ENCODE measurements around the gene XPNPEP3.

XPNPEP3 gene

GRCh38 chr22:40853961-40854360, 3.0 kb upstream of the XPNPEP3 start:
- WGBS (ENCODE audit: extremely low coverage, insufficient coverage, insufficient read length), result no CpG with 5 or more reads among the region's 3 CpGs
- Histone ChIP-seq H2BK120ac (ENCODE audit: insufficient read depth, low read length, poor library complexity) (no peak overlapping the region), H3K4me3 (ENCODE audit: low read depth, low read length) (no peak overlapping the region), H2AFZ (ENCODE audit: insufficient read depth, low read length, poor library complexity) (no peak overlapping the region), H3K27me3 (ENCODE audit: insufficient read depth, low read length) (no peaks in the 10 kb centered on the region), H3K79me2 (ENCODE audit: control insufficient read depth, insufficient read depth, low read length, poor library complexity) (peaks cover 27% of the 10 kb centered on the region), H3K36me3 (ENCODE audit: control insufficient read depth in 1 of 2, insufficient read depth in 2 of 2, low read length in 2 of 2) (peaks cover 10% of the 10 kb centered on the region in 2 experiments), H3K18ac (ENCODE audit: low read length) (no peak overlapping the region), H3K14ac (ENCODE audit: low read length) (no peak overlapping the region), H3K23ac (ENCODE audit: low read length) (no peak overlapping the region), H2BK12ac (ENCODE audit: low read length) (no peak overlapping the region), H3K9me3 (ENCODE audit: insufficient read depth, low read depth, low read length) (no peaks in the 10 kb centered on the region), H3K4me2 (ENCODE audit: low read length) (peak overlapping the region; percentile 33), H2BK5ac (ENCODE audit: low read depth, low read length, poor library complexity) (no peak overlapping the region), H4K8ac (ENCODE audit: low read depth, low read length) (no peak overlapping the region), H2AK5ac (ENCODE audit: low read length) (no peak overlapping the region), H3K4ac (ENCODE audit: low read depth, low read length) (peak overlapping the region; percentile 98), H4K91ac (ENCODE audit: low read depth, low read length) (no peak overlapping the region), H4K12ac (ENCODE audit: low read depth, low read length) (no peak overlapping the region), H3K9ac (ENCODE audit: low read length) (no peak overlapping the region), H3K27ac (ENCODE audit: low read depth, low read length) (no peak overlapping the region), H3K4me1 (ENCODE audit: control insufficient read depth in 1 of 2, insufficient read depth in 2 of 2, low read length in 2 of 2) (peaks cover 7 to 8% of the 10 kb centered on the region in 2 experiments), H3K79me1 (ENCODE audit: low read length) (peaks cover 13% of the 10 kb centered on the region)
- DNase-seq, result no peak

DNA sequence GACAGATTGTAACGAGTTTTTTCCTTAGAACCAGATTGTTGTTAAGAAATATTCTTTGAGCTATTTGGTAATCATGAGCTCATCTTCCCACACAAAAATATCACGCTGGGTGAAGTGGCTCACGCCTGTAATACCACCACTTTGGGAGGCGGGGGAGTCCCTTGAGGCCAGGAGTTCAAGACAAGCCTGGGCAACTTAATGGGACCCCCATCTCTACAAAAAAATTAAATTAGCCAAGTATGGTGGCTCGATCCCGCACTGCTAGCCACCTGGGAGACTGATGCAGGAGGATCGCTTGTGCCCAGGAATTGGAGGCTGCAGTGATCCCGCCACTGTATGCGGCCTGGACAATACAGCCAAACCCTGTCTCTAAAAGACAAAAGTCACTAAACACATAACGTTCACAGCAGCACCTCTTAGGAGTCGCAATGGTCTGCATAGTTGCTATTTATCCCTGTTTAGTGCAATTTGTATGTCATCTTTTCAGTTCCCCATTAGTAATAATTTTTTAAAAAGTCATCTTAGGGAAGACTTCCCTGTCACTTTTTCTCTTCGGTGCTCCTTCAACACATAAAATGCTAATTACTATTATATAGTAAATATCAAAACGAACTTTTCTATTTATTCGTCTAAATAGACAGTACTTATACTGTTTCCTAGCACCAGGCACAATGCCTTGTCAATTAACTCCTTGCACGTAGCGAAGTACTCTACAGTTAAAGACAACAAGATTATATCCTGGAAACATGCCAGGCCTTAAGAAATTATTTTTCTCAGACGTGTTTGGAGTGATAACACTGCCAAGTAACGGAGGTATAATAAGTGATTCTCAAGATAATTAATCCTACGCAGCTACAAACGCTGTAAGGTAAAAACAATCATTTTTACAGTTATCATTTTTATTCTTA, 1.6 kb upstream of the XPNPEP3 start:
- Histone ChIP-seq H4K91ac (ENCODE audit: low read depth, low read length) (no peak overlapping the region), H4K12ac (ENCODE audit: low read depth, low read length) (no peak overlapping the region), H3K9ac (ENCODE audit: low read length) (peak overlapping the region; percentile 70), H3K36me3 (ENCODE audit: control insufficient read depth in 1 of 2, insufficient read depth in 2 of 2, low read length in 2 of 2) (peaks cover 2% of the 10 kb centered on the region in 2 experiments), H4K8ac (ENCODE audit: low read depth, low read length) (no peak overlapping the region), H2AFZ (ENCODE audit: insufficient read depth, low read length, poor library complexity) (no peak overlapping the region), H3K14ac (ENCODE audit: low read length) (no peak overlapping the region), H3K4me3 (ENCODE audit: low read depth, low read length) (peak overlapping the region; percentile 30), H3K4ac (ENCODE audit: low read depth, low read length) (peak overlapping the region; percentile 88), H2BK120ac (ENCODE audit: insufficient read depth, low read length, poor library complexity) (no peak overlapping the region), H3K4me1 (ENCODE audit: control insufficient read depth in 1 of 2, insufficient read depth in 2 of 2, low read length in 2 of 2) (peaks cover 7 to 8% of the 10 kb centered on the region in 2 experiments), H3K79me2 (ENCODE audit: control insufficient read depth, insufficient read depth, low read length, poor library complexity) (peaks cover 27% of the 10 kb centered on the region), H3K9me3 (ENCODE audit: insufficient read depth, low read depth, low read length) (no peaks in the 10 kb centered on the region), H3K4me2 (ENCODE audit: low read length) (peak overlapping the region; percentile 88), H2BK5ac (ENCODE audit: low read depth, low read length, poor library complexity) (no peak overlapping the region), H2AK5ac (ENCODE audit: low read length) (no peak overlapping the region), H3K27ac (ENCODE audit: low read depth, low read length) (no peak overlapping the region), H3K79me1 (ENCODE audit: low read length) (peaks cover 13% of the 10 kb centered on the region), H3K27me3 (ENCODE audit: insufficient read depth, low read length) (no peaks in the 10 kb centered on the region), H3K23ac (ENCODE audit: low read length) (no peak overlapping the region), H2BK12ac (ENCODE audit: low read length) (no peak overlapping the region), H3K18ac (ENCODE audit: low read length) (no peak overlapping the region)
- no peak for DNase-seq
- WGBS (ENCODE audit: extremely low coverage, insufficient coverage, insufficient read length), result no CpG with 5 or more reads among the region's 20 CpGs

GRCh38 chr22:40855979-40856512, 902 bp upstream of the XPNPEP3 start:
- Histone ChIP-seq H3K79me1 (ENCODE audit: low read length) (peaks cover 13% of the 10 kb centered on the region), H3K23ac (ENCODE audit: low read length) (peak overlapping the region; percentile 38), H2BK120ac (ENCODE audit: insufficient read depth, low read length, poor library complexity) (peak overlapping the region; percentile 69), H3K9me3 (ENCODE audit: insufficient read depth, low read depth, low read length) (no peaks in the 10 kb centered on the region), H2BK12ac (ENCODE audit: low read length) (no peak overlapping the region), H3K4me3 (ENCODE audit: low read depth, low read length) (peak overlapping the region; percentile 98), H3K4ac (ENCODE audit: low read depth, low read length) (peak overlapping the region; percentile 100), H3K27me3 (ENCODE audit: insufficient read depth, low read length) (no peaks in the 10 kb centered on the region), H3K79me2 (ENCODE audit: control insufficient read depth, insufficient read depth, low read length, poor library complexity) (peaks cover 27% of the 10 kb centered on the region), H2AFZ (ENCODE audit: insufficient read depth, low read length, poor library complexity) (peak overlapping the region; percentile 42), H3K18ac (ENCODE audit: low read length) (peak overlapping the region; percentile 88), H3K27ac (ENCODE audit: low read depth, low read length) (peak overlapping the region; percentile 67), H2AK5ac (ENCODE audit: low read length) (peak overlapping the region; percentile 91), H3K14ac (ENCODE audit: low read length) (peak overlapping the region; percentile 97), H2BK5ac (ENCODE audit: low read depth, low read length, poor library complexity) (peak overlapping the region; percentile 87), H3K36me3 (ENCODE audit: control insufficient read depth in 1 of 2, insufficient read depth in 2 of 2, low read length in 2 of 2) (peaks cover 2% of the 10 kb centered on the region in 2 experiments), H3K9ac (ENCODE audit: low read length) (peak overlapping the region; percentile 98), H4K12ac (ENCODE audit: low read depth, low read length) (peak overlapping the region; percentile 83), H4K8ac (ENCODE audit: low read depth, low read length) (peak overlapping the region; percentile 97), H3K4me2 (ENCODE audit: low read length) (peak overlapping the region; percentile 88), H3K4me1 (ENCODE audit: control insufficient read depth in 1 of 2, insufficient read depth in 2 of 2, low read length in 2 of 2) (peaks cover 7 to 8% of the 10 kb centered on the region in 2 experiments), H4K91ac (ENCODE audit: low read depth, low read length) (peak overlapping the region; percentile 67)
- no CpG with 5 or more reads among the region's 29 CpGs for WGBS (ENCODE audit: extremely low coverage, insufficient coverage, insufficient read length)
- DNase-seq, result peak in 1 of 2 donors; percentile 27

DNA sequence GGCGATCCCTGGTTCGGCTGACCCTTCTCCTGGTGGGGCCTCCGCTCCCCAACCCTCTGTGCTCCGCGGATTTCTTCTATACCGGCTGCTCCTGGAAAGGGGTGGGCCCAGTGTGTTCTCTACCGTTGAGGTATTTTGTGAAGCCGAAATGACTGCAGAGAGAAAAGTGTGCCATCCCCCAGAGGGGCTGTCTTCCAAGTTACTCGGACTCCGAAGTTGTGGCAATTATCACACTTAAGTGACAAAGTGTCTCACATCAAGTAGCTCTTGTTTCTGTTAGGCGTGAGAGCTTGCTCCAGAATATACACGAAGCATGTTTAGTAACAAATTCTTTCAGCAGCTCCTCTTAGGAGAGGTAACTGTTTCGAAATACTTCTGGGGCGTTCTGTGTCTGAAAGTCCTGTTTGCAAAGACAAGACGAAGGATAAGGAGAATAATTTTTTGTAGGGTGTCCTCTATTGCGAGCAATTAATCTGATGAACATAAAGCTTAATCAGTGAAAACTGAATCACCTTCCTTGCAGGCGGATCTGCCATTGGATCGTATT, 434 bp downstream of the XPNPEP3 start:
- Histone ChIP-seq H3K4me2 (ENCODE audit: low read length) (peak overlapping the region; percentile 71), H3K79me2 (ENCODE audit: control insufficient read depth, insufficient read depth, low read length, poor library complexity) (peaks cover 24% of the 10 kb centered on the region), H3K79me1 (ENCODE audit: low read length) (peaks cover 13% of the 10 kb centered on the region), H2AK5ac (ENCODE audit: low read length) (peak overlapping the region; percentile 82), H3K4me1 (ENCODE audit: control insufficient read depth in 1 of 2, insufficient read depth in 2 of 2, low read length in 2 of 2) (peaks cover 7 to 8% of the 10 kb centered on the region in 2 experiments), H2BK5ac (ENCODE audit: low read depth, low read length, poor library complexity) (peak overlapping the region; percentile 60), H4K91ac (ENCODE audit: low read depth, low read length) (peak overlapping the region; percentile 91), H3K14ac (ENCODE audit: low read length) (peak overlapping the region; percentile 98), H3K4me3 (ENCODE audit: low read depth, low read length) (peak overlapping the region; percentile 87), H2BK120ac (ENCODE audit: insufficient read depth, low read length, poor library complexity) (peak overlapping the region; percentile 89), H2AFZ (ENCODE audit: insufficient read depth, low read length, poor library complexity) (peak overlapping the region; percentile 82), H3K36me3 (ENCODE audit: control insufficient read depth in 1 of 2, insufficient read depth in 2 of 2, low read length in 2 of 2) (peaks cover 0 to 4% of the 10 kb centered on the region in 2 experiments), H2BK12ac (ENCODE audit: low read length) (peak overlapping the region; percentile 68), H3K4ac (ENCODE audit: low read depth, low read length) (peak overlapping the region; percentile 98), H4K12ac (ENCODE audit: low read depth, low read length) (peak overlapping the region; percentile 90), H3K9me3 (ENCODE audit: insufficient read depth, low read depth, low read length) (no peaks in the 10 kb centered on the region), H3K9ac (ENCODE audit: low read length) (peak overlapping the region; percentile 92), H3K27ac (ENCODE audit: low read depth, low read length) (peak overlapping the region; percentile 96), H3K18ac (ENCODE audit: low read length) (peak overlapping the region; percentile 97), H3K23ac (ENCODE audit: low read length) (no peak overlapping the region), H3K27me3 (ENCODE audit: insufficient read depth, low read length) (no peaks in the 10 kb centered on the region), H4K8ac (ENCODE audit: low read depth, low read length) (peak overlapping the region; percentile 97)
- DNase-seq, result peak in 1 of 2 donors; percentile 32
- WGBS (ENCODE audit: extremely low coverage, insufficient coverage, insufficient read length), result no CpG with 5 or more reads among the region's 18 CpGs

Measured in trophoblast cell (in vitro differentiated cells and primary cell).